Tongue (tissue), 2 donors: ENCODE data around the gene FUCA2. TPM values are rescaled to one million over a fixed set of nuclear protein-coding genes. Genes with fewer than 3 reads are reported as not detected.
"Not testable (repeated sequence)": the region's sequence is repeated elsewhere in the genome, so short reads cannot be mapped to it uniquely, and the experiment has no call there.

Source experiments
- DNase-seq: peaks from one replicate; pipeline ENCODE4 v3.0.0-alpha.2; 2015
- total RNA-seq: library from RNA; depleted of rRNA; stranded (reverse); fragments of >200 nt; gene quantifications from one replicate; pipeline ENCODE4 v1.2.3, GENCODE V29; 2014

Gene FUCA2
- total RNA-seq, 1 donor from 2014 or later: 23.0 TPM

DNA sequence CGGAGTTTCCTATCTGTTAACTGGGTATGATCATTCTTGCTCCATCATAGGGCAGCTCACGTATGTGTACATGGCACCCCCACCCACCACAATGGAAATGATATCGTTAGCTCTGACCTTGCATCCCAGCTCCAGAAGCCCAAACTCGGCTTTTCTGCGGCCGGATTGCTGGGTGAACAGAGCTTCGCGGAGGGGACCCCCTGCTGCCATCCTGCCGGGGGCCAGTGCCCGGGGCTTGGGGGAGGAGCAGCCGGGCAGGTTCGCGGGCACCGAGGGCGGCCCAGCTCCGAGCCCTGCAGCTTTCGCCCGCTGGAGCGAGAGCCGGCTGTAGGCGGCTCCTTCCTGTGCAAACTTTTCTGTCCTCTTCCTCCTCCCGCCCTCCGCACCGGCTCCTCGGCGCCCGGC, 24.9 kb upstream of the FUCA2 start:
- DNase-seq: peak; percentile 51

DNA sequence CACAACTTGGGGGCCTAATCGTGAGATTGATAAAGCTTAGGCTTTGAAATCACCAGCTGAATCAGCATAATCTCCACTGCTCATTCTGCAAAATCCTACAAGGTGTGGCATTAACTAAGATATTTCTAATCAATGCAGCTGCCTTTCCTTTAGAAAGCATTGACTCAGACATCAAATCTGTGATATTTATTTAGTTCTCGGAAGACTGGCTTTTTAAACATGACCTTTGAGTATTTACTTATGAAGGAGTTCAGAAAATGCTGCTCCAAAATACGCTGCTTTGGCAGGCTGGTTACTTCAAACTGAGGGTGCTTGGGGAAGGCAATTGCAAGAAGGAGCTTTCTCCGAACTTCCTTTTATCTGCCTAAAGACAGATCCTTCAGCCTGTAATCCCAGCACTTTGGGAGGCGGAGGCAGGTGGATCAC, 23.7 kb upstream of the FUCA2 start:
- no peak for DNase-seq

DNA sequence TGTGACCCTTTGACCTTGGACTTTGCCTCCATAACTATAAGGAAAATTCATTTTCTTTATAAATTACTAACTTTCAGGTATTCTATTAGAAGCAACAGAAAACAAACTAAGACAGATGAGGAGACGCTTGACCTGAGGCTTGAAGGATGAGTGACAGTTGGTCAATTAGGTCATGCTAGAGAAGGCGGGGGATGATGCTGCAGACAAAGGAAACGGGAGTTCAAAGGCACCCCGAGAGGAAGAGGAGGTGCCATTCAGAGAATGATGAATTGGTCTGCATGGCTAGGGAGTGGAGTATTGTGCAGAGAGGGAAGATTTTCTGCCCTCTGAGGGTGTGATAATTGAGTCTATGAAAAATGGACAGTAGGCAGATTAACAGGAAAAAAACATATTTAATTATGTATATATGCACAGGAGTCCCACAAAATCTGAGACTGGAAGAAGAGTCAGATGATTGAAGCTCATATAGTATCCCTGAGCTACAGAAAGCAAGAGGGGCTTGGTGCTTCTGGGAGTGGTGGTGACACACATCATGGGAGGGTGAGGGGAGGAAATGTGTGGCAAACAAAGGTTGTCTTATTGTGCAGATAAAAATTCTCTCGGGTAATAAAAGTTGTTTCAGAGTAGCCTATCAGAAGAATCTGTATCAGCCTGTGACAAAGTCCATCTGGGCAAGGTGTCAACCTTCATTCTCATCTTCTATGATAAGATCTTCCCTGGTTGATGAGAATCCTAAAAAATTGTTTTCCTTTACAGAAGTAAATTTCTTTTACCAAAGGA, 20.4 kb upstream of the FUCA2 start:
- DNase-seq: no peak

DNA sequence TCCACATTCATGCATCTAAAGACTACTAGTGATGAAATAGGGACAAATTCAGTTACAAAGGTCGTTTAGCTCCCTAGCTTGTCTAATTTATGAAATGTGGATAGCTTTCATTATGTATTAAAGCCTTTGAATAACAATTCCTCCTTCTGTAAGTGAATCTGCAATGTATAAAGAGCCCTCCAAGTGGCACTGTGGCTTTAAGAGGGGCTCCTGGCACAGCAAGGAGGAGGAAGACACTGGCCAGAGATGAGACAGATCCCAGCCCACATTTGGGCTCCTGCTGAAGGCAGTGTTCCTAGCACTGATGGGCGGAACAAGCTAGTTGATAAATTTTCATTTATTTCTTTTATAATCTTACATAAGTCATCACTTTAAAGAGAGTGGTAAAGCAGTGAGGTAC, 17.6 kb upstream of the FUCA2 start:
- peak; percentile 21 for DNase-seq

DNA sequence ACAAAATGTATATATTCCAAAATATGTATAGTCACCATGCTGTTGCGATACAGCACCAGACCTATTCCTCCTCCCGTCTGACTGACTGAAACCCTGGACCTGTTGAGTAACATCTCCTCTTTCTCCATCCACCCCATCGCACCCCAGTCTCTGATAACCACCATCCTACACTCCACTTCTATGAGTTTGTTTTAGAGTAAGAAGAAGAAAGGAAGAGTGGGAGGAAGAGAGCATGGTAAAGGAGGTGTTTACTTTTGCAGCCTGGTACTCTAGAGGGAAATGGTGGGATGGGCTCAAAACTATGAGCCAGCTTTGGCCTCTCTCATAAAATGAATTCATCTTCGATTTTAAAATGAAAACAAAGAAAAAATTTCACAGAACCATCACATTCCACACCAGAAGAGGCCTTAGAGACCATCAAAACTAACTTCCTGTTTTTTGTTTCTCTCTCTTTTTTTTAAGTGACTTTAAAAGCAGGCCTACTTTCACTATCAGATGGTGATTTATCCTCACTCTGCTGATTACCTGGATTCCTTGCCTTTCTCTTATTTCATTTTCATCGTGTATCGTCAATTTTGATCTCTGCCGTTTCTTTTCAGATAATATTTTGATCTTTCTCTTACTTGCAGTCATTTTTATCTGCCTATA, 16.8 kb upstream of the FUCA2 start:
- DNase-seq: no peak

DNA sequence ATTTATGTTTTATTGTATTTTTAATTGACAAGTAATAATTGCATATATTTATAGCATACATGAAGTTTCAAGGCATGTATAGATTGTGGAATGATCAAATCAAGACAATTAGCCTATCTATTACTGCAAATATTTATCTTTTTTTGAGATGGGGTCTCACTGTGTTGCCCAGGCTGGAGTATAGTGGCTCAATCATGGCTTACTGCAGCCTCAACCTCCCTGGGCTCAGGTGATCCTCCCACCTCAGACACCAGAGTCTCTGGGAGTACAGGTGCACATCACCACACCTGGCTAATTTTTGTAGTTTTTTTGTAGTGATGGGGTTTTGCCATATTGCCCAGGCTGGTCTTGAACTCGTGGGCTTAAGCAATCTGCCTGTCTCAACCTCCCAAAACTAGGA, 16.2 kb upstream of the FUCA2 start:
- DNase-seq: no peak

DNA sequence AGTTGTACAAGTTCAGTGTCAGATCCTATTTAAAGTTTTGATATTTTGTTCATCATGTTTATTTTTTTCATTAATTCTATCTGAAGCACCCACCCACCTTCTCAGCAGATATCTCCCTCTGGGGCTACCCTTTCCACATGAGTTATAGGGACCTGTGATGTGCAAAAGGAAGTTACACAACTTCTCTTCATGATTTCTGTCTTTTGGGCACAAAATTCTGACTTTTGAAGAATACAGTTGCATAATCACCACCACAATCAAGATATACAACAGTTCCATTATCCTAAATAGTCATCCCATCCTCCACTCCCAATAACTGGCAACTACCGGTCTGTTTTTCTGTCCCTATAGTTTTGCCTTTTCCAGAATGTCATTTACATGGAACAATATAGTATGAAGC, 13.8 kb upstream of the FUCA2 start:
- DNase-seq: no peak

DNA sequence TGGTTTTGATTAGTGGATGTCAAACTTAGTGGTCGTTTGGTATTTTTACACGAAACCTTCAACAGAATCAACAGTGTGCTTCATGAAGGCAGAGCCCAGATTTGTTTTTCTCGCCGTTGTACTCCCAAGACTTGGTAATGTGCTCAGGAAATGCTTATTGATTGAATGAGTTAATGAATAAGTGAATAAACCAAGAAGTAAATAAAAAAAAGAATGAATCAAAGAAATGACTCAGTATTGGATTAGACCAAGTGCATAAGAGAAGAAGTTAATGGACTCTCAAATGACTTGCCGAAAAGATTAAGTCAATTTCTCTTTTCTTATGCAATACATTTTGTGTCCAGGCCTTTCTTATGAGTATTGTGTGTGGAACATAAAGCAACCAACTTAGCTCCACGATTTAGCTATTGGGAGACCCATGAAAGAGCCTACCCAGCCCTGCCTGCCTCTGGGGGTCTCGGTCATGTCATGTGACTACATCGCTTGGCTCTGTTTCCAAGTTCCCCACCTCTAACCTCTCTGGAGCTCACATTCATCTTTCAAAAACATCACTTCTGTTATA, 10.6 kb upstream of the FUCA2 start:
- no peak for DNase-seq

DNA sequence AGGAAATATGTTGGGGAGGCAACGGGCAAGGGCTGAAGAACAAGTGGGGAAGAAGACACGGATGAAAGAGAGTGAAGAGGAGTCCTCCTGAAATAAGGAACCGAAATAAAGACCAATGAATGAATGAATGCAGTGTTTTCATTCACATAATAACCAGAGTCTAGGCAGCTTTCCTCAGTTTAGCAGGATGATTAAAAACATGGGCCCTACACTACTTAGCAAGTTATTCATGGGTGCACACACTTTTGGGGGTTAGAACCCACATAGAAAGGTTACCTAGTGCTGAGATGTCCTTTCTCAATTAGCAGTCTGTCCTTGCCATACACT, 5.9 kb upstream of the FUCA2 start:
- DNase-seq: no peak

DNA sequence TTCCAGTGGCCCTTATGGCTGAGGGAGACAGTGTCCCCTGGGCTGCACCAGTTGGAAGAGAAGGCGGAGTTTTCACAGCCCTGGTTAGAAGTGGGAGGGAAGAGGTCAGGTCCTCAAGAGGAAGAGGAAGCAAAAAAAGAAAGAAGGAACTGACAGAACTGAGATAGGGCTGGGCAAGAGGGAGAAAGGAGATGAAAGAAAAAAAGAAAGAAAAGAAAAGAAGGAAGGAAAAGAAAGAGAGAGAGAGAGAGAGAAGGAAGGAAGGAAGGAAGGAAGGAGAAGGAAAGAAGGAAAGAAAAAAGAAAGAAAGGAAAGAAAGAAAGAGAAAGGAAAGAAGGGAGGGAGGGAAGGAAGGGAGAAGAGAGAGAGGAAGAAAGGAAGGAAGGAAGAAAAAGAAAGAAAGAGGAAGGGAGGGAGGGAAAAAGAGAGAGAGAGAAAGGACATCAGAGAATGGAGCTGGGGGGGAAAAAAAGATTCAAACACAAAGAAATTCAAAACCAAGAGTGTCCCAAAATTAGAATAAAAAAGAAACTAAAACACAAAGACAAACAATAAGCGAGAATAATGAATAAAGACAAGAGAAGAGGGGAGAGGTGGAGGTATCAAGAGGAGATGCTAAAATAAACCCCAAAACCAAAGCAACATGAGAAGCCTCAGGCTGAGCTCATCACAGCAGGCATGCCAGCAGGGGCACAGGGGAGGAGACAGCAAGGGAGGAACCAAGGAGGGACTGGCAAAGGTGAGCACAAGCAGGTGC, 5.3 kb upstream of the FUCA2 start:
- DNase-seq: no peak

DNA sequence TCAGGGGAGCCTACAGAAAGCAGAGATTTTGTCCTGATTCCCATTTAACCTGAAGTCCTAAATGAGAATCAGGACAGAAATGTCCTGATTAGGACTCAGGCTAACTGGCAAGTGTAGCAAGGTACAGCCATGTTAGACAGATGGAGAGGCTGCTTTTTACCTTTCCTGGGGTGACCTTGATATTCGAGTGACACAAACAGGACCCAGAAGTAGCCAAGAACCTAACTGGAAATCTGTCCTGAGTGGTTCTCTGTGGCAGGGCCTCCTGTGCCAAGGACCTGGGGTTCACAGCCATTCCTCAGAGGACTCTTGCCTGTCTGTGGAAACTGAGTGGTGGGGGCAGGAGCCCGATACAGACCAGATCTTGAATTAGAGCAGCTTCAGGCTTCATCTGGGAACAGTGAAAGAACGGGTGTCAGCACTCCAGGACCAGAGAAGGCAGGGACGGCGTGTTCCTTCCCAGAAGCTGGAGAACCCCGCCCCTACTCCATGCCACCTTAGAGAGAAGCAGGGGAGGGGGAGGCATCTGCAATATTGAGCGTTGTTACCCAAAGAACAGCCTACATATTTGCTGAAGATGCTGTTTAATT, 4.3 kb upstream of the FUCA2 start:
- DNase-seq: no peak

DNA sequence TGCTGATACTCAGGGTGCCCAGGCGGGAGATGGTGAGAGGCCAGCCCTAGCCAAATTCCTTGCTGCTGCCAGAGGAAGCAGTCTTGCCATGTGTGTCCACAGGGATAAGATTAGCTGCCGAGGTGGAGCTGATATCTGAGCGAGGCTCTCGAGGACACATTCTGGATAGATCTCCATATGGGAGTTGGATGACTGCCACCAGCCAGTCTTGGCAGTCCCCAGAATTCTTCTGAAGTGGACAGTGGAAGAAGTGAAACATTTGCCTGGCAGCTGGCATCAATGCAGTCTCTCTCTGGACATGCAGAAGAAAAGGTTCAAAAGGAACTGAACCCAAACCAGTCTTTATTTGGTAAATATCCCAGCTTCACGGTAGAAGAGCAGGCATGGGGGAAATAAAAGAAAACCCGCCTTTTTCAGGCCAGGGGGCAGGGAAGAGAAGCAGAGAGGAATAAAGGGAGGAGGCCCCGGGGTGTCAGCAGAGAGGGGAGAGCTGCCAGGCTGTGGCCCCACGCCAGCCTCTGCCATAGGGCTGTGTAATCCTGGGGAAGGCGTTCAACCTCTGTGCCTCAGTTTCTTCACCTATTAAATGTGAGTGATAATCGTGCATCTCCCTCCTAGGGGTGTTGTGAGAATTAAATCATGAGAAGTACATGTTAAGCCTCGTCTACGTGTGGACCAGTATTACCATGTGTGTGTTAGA, 3.7 kb upstream of the FUCA2 start:
- peak; percentile 93 for DNase-seq

DNA sequence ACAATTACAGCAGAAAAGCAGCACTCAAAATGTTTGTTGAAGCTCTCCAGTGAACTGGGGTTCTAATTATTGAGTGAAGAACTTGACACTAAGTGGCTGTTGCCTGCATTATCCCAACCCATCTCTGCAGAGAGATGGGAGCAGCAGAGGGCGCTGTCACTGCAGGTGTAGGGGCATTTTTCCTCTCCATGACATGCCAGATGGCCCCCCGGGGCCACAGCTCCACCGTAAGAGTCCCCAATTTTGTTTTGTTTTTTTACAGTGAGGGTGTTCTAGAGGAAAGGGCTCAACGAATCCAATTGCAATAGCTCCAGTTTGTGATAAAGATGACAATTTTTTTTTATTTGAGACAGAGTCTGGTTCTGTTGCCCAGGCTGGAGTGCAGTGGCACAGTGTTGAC, 1.9 kb upstream of the FUCA2 start:
- no peak for DNase-seq

DNA sequence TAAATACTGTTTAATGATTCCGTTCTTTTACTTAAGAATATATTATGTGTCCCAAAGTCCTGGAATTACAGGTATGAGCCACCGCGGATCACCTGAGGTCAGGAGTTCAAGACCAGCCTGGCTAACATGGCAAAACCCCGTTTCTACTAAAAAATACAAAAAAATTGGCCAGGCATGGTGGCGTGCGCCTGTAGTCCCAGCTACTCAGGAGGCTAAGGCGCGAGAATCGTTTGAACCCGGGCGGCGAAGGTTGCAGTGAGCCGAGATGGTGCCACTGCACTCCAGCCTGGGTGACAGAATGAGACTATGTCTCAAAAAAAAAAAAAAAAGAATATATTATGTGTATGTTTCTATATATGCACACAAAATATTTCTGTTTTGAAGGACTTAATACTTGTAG, 1.2 kb downstream of the FUCA2 start:
- DNase-seq: not testable (repeated sequence)

DNA sequence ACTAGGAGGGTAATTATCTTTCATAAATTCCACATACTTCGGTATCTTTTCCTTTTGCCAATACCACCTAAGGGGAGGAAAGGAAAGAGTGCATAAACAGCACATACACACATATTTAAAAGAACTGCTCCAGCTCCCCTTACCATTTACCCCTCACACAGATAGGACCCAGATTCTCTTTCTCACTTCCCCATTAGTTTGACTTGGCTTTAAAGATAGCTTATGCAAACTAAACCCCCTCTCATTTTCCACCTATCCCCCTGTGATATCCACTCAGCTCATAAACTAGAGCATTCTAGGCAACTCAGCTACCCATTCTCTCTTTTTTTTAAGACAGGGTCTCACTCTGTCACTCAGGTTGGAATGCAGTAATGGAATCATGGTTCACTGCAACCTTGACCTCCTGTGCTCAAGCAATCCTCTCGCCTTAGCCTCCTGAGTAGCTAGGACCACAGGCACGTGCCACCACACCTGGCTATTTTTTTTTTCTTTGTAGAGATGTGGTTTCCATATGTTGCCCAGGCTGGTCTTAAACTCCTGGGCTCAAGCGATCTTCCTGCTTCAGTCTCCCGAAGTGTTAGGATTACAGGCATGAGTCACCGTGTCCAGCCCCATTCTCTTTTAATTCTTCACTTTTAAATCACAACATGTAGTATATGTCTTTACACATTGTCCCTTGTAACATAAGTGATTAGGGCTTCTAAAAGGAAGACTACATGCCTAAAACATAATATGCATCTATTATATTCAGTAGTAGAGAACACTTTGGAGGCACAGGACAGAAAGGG, 4.0 kb downstream of the FUCA2 start:
- no peak for DNase-seq

DNA sequence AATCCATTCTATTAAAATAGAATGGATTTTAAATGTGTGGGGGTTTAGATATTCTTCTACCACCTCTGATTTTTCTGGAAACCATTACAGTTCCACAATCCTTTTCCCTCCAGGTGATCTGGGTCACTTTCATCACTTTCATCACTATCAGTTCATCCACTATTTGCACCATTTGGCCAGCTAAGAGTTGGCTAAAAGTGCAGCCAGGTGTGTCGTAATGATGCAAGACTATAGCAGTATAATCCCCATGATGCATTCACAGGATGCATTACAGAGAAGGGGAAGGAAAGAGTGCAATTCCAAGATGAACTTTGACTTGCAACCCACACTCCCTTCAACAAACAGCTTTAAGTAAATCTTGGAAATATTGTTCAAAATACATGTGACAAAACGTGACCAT, 4.9 kb downstream of the FUCA2 start:
- DNase-seq: no peak

DNA sequence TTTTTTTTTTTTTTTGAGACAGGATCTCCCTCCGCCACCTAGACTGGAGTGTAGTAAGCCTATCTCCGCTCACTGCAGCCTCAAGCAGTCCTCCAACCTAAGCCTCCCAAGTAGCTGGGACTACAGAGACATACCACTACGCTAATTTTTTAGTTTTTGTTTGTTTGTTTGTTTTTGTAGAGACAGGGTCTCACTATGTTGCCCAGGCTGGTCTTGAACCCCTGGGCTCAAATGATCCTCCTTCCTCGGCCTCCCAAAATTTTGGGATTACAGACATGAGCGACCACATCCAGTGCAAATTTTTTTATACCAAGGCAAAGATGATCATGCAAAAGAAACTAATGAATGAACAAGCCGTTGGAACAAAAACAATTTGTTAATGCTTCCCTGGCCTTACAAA, 5.3 kb downstream of the FUCA2 start:
- DNase-seq: no peak

DNA sequence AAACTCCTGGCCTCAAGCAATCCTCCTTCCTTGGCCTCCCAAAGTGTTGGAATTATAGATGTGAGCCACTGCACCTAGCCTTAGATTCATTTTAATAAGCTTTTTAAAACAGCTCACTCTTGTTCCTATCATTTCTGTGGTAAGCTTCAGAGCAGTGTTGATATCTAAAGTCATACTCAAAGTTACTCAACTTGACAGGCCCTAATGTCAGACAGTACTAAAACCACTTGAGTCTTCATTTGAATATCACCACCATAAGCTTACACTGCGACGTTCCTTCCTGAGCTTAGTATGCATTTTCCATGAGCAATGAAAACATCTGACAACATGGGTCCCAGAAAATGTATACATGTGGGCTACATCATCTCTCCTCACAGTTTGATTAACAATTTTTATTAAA, 6.0 kb downstream of the FUCA2 start:
- DNase-seq: no peak

DNA sequence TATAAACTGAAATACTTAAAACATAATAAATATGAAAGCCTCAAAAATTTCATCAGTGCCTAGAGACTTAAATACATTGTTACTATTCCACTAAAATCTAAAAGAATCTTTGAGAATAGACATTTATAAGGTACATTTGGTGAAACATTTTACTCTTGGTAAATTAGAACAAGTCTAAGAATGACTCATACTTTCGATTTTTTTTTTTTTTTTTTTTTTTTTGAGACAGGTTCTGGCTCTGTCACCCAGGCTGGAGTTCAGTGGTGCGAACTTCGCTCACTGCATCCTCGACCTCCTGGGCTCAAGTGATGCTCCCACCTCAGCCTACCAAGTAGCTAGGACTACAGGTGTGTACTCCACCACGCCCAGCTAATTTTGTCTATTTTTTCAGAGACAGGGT, 6.4 kb downstream of the FUCA2 start:
- DNase-seq: no peak

DNA sequence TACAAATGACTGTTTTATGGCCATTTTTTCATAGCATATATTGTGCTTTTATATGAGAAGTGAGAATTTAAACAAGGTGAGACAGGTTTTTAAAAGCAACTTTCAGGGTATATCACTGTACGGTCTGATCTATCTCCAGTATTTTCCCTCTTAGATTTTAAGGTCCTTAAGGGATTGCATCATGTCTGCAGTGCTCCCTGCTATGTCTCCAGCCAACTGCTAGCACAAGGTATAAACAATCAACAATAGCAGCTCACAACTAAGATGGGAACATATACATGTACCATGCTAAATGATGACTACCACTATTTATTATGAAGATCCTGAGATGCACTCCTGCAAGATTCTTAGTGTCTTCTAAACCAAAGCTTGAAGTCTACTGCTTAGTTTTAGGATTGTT, 7.2 kb downstream of the FUCA2 start:
- DNase-seq: no peak

DNA sequence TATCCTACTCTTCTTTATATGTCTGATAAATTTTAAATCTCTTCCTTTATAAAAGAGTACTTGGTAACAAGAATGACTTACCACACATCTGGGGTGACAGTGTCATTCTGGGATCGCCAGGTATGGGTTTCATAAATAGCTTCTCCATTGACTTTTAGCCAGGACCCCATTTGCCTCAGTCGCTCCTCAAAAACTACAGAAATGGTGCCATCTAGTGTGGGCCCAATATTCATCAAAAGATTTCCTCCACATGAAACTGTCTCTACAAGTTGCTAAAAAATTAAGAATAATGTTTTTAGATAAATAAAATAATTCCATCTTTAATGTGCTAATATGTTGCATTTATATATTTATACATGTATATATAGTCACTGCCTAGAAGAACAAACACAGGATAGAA, 9.7 kb downstream of the FUCA2 start:
- no peak for DNase-seq
